Dedifferentiated amniotic fluid mesenchymal stem cell (primary cell): ENCODE data around the gene XKR8.
"Not testable (repeated sequence)": the region's sequence is repeated elsewhere in the genome, so short reads cannot be mapped to it uniquely, and the experiment has no call there.

Experiments
- DNase-seq: peaks from one replicate; pipeline ENCODE4 v3.0.0-alpha.2; 2016; ENCODE audit errors: extremely low spot score

Gene XKR8

GRCh38 chr1:27992276-27992675 is 32.5 kb downstream of the XKR8 start:
- no peak for DNase-seq

- DNase-seq: no peak
These were observed 33.5 kb downstream of the XKR8 start for GRCh38 chr1:27993241-27993640.

GRCh38 chr1:27994060-27994459 is 34.3 kb downstream of the XKR8 start:
- no peak for DNase-seq

GRCh38 chr1:27994526-27994925 is 34.8 kb downstream of the XKR8 start:
- DNase-seq: not testable (repeated sequence)

DNA sequence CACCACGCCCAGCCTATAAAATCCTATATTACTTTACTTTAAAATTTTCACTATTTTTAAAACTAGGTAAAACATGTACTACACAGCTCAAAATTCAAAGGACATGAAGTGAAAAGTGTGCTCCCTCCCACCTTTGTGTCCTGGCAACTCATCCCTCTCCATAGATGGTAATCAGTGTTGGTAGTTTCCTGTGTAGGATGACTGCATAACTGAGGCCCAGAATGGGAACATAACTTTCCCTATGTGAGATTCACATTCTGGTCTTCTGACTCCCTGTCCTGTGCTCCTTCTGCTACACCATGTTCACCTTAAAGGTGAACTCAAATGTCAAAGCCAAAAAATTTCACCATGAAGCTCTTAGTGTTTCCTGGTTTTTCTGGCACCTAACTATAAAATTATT is 39.3 kb downstream of the XKR8 start:
- no peak for DNase-seq

- DNase-seq: no peak
These were observed 42.8 kb downstream of the XKR8 start for GRCh38 chr1:28002600-28002999.

DNA sequence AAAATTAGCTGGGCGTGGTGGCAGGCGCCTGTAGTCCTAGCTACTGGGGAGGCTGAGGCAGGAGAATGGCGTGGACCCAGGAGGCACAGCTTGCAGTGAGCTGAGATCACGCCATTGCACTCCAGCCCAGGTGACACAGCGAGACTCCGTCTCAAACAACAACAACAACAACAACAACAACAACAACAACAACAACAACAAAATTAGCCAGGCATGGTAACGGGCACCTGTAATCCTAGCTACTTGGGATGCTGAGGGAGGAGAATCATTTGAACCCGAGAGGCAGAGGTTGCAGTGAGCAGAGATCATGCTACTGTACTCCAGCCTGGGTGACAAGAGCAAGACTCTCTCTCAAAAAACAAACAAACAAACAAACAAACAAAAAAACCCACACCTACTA is 43.3 kb downstream of the XKR8 start:
- not testable (repeated sequence) for DNase-seq

GRCh38 chr1:28010969-28011368 is 51.2 kb downstream of the XKR8 start:
- DNase-seq: no peak
